GM23338 (cell line): ENCODE measurements around the gene KAT14. TPM values are rescaled to one million over a fixed set of nuclear protein-coding genes. Genes with fewer than 3 reads are reported as not detected.

Experiments
- ATAC-seq: fragments of 200-7000 bp; cut with Tn5 transposase; 3 replicates; pipeline ENCODE4 v1.9.1; 2020
- DNase-seq: peaks from one replicate; pipeline ENCODE4 v3.0.0-alpha.2; 2015; ENCODE audit warnings: low spot score
- H2AFZ ChIP-seq: fragments of 200-600 bp; sonication (generic); 2 replicates; pipeline ENCODE4 v1.8.0; 2016; ENCODE audit warnings: antibody characterized with exemption, mild to moderate bottlenecking, moderate library complexity
- H3F3A ChIP-seq: fragments of 200-600 bp; sonication (generic); replicated peaks from 2 replicates; pipeline ENCODE4 v1.8.0; 2017; ENCODE audit warnings: antibody characterized with exemption, mixed run types, low read depth
- H3K27ac ChIP-seq: fragments of 200-600 bp; sonication (generic); 2 replicates; pipeline ENCODE4 v1.6.1; 2016; ENCODE audit warnings: low read depth
- H3K27me3 ChIP-seq: fragments of 200-600 bp; sonication (generic); 2 replicates; pipeline ENCODE4 v1.8.0; 2016; ENCODE audit warnings: mild to moderate bottlenecking, mixed run types, moderate library complexity; ENCODE audit not compliant: insufficient read depth
- H3K36me3 ChIP-seq: fragments of 200-600 bp; sonication (generic); 2 replicates; pipeline ENCODE4 v1.8.0; 2016; ENCODE audit warnings: mild to moderate bottlenecking; ENCODE audit not compliant: insufficient read depth
- H3K4me1 ChIP-seq: fragments of 200-600 bp; sonication (generic); 2 replicates; pipeline ENCODE4 v1.8.0; 2016; ENCODE audit warnings: mild to moderate bottlenecking, moderate library complexity; ENCODE audit not compliant: insufficient read depth
- H3K4me2 ChIP-seq: fragments of 200-600 bp; sonication (generic); 2 replicates; pipeline ENCODE4 v1.7.1; 2017; ENCODE audit warnings: mixed run types
- H3K4me3 ChIP-seq: fragments of 200-600 bp; sonication (generic); 2 replicates; pipeline ENCODE4 v1.6.1; 2016; ENCODE audit warnings: mixed run types
- H3K79me2 ChIP-seq: fragments of 200-600 bp; sonication (generic); replicated peaks from 2 replicates; pipeline ENCODE4 v1.8.0; 2017; ENCODE audit warnings: mild to moderate bottlenecking; ENCODE audit not compliant: insufficient read depth
- H3K9me2 ChIP-seq: fragments of 200-600 bp; sonication (generic); 2 replicates; pipeline ENCODE4 v1.8.0; 2017; ENCODE audit not compliant: insufficient read depth
- H4K20me1 ChIP-seq: fragments of 200-600 bp; sonication (generic); replicated peaks from 2 replicates; pipeline ENCODE4 v1.8.0; 2017; ENCODE audit warnings: mild to moderate bottlenecking; ENCODE audit not compliant: insufficient read depth
- H3K27ac Mint-ChIP-seq: 2 replicates; pipeline ENCODE4 v1.8.0; 2020; ENCODE audit warnings: inconsistent platforms, mild to moderate bottlenecking, moderate library complexity, mixed read lengths
- H3K27me3 Mint-ChIP-seq: 3 replicates; pipeline ENCODE4 v1.8.0; 2022; ENCODE audit warnings: low read depth, mild to moderate bottlenecking, moderate library complexity, mixed read lengths, inconsistent platforms; ENCODE audit not compliant: insufficient read depth, poor library complexity
- H3K36me3 Mint-ChIP-seq: 3 replicates; pipeline ENCODE4 v1.8.0; 2021; ENCODE audit warnings: low read depth, mild to moderate bottlenecking, inconsistent platforms, moderate library complexity, mixed read lengths
- H3K4me1 Mint-ChIP-seq: 3 replicates; pipeline ENCODE4 v1.8.0; 2020; ENCODE audit warnings: mild to moderate bottlenecking, inconsistent platforms, mixed read lengths
- H3K4me3 Mint-ChIP-seq: 3 replicates; pipeline ENCODE4 v1.8.0; 2021; ENCODE audit warnings: moderate library complexity, mild to moderate bottlenecking, inconsistent platforms, mixed read lengths
- H3K9me3 Mint-ChIP-seq: 3 replicates; pipeline ENCODE4 v1.8.0; 2020; ENCODE audit warnings: moderate library complexity, mild to moderate bottlenecking, inconsistent platforms, mixed read lengths
- CREB1 ChIP-seq: fragments of 250-450 bp; sonication (Bioruptor Pico); IDR thresholded peaks from 2 replicates; pipeline ENCODE4 v1.5.0; 2020; ENCODE audit warnings: low read depth, mild to moderate bottlenecking, moderate library complexity
- EZH2phosphoT487 ChIP-seq: fragments of 200-600 bp; sonication (generic); IDR thresholded peaks from one replicate; pipeline ENCODE4 v1.8.1; 2018; ENCODE audit warnings: antibody characterized with exemption; ENCODE audit not compliant: unreplicated experiment
- JUNB ChIP-seq: IDR thresholded peaks from one replicate; pipeline ENCODE4 v1.6.1; 2016; ENCODE audit warnings: antibody characterized with exemption; ENCODE audit not compliant: unreplicated experiment
- NANOG ChIP-seq: IDR thresholded peaks from 2 replicates; pipeline ENCODE4 v1.6.1; 2016; ENCODE audit warnings: antibody characterized with exemption, borderline replicate concordance
- POLR2AphosphoS5 ChIP-seq: IDR thresholded peaks from 2 replicates; pipeline ENCODE4 v1.6.1; 2016; ENCODE audit warnings: antibody characterized with exemption, low read depth
- STAT1 ChIP-seq: IDR thresholded peaks from one replicate; pipeline ENCODE4 v1.6.1; 2016; ENCODE audit warnings: antibody characterized with exemption; ENCODE audit not compliant: unreplicated experiment
- ZNF114 ChIP-seq: fragments of 250-450 bp; sonication (Bioruptor Pico); IDR thresholded peaks from 2 replicates; pipeline ENCODE4 v1.5.0; 2020; ENCODE audit warnings: mild to moderate bottlenecking, moderate library complexity
- ZNF331 ChIP-seq: fragments of 250-450 bp; sonication (Bioruptor Pico); IDR thresholded peaks from 2 replicates; pipeline ENCODE4 v1.5.0; 2020; ENCODE audit warnings: low read depth, mild to moderate bottlenecking, moderate library complexity
- polyA plus RNA-seq: library from polyadenylated mRNA; unstranded; fragments of >200 nt; fragmentation: Nextera tagmentation; extraction: Ambion mirVana; gene quantifications from 2 replicates; pipeline ENCODE4 v1.2.1, GENCODE V29; 2016
- total RNA-seq: library from RNA; depleted of rRNA; stranded (reverse); fragments of >200 nt; shearing (Covaris generic); gene quantifications from 2 replicates; pipeline ENCODE4 v1.2.3, GENCODE V29; 2014
- TF ChIP-seq, protein P1 (sequence below): IDR thresholded peaks from one replicate; pipeline ENCODE4 v1.6.1; 2018; ENCODE audit warnings: antibody characterized with exemption; ENCODE audit not compliant: unreplicated experiment
- TF ChIP-seq, protein P2 (sequence below): IDR thresholded peaks from 2 replicates; pipeline ENCODE4 v1.6.1; 2016; ENCODE audit warnings: antibody characterized with exemption
- TF ChIP-seq, protein P3 (sequence below), 2 experiments: fragments of 200-600 bp in 1 of 2; sonication (generic) in 1 of 2; conservative IDR thresholded peaks; 2 replicates each; pipeline versions ENCODE4 v1.5.1 to v1.6.1; 2016 to 2017; ENCODE audit warnings: antibody characterized with exemption in 2 of 2, low read depth in 2 of 2, mild to moderate bottlenecking in 2 of 2, moderate library complexity in 1 of 2
- TF ChIP-seq, protein P4 (sequence below): fragments of 250-450 bp; sonication (Bioruptor Pico); IDR thresholded peaks from 2 replicates; pipeline ENCODE4 v1.5.0; 2020; ENCODE audit warnings: mild to moderate bottlenecking, moderate library complexity

Gene KAT14
- total and polyA plus RNA-seq, 2 experiments from 2014 or later, result 17.8 to 25.0 TPM

DNA sequence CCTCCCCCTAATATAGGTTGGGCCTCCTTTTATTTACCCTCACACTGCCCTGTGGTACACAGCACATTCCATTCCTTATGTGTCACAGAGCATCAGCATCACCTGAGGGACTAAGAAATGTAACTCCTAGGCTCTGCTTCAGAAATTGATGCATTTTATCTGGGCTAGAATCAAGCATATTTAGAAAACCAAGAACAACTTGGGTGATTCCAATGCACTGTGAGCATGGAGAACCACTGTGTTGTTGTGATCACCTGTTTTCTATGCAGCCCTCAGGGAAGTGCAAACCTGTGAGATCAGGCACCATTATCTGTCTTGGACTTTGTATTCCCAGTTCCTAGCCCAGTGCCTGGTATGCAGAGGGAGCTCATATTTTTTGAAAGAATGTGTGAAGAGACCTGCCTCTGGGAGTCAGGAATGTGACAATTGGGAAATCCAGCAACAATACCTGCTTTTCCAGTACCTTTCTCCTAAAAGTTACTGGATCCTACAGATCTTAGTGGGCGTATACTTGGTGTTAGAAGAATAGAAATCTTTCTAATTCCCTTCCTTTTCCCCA, 7.0 kb downstream of the KAT14 start:
- H3K27ac Mint-ChIP-seq, result no peak overlapping the region
- Histone ChIP-seq H3K27ac (peak overlapping the region; percentile 0; the same call in 1 of the 2 replicates), H3K36me3 (peaks cover 17% of the 10 kb centered on the region; the same call in 1 of the 2 replicates)

More for the DNA sequence above, 7.0 kb downstream of the KAT14 start:
- Mint-ChIP-seq H3K4me1 (peaks cover 9% of the 10 kb centered on the region; the same call in 2 of the 3 replicates), H3K9me3 (no peaks in the 10 kb centered on the region), H3K4me3 (no peak overlapping the region), H3K36me3 (peaks cover 35% of the 10 kb centered on the region), H3K27me3 (peaks cover 2% of the 10 kb centered on the region)
- Histone ChIP-seq H3K4me3 (no peak overlapping the region), H3K79me2 (peaks cover 44% of the 10 kb centered on the region), H3K9me2 (no peaks in the 10 kb centered on the region), H3K4me1 (no peaks in the 10 kb centered on the region), H3K4me2 (no peak overlapping the region), H3K27me3 (no peaks in the 10 kb centered on the region), H4K20me1 (peaks cover 16% of the 10 kb centered on the region), H2AFZ (no peak overlapping the region), H3F3A (no peaks in the 10 kb centered on the region)
- TF ChIP-seq, protein P1, sequence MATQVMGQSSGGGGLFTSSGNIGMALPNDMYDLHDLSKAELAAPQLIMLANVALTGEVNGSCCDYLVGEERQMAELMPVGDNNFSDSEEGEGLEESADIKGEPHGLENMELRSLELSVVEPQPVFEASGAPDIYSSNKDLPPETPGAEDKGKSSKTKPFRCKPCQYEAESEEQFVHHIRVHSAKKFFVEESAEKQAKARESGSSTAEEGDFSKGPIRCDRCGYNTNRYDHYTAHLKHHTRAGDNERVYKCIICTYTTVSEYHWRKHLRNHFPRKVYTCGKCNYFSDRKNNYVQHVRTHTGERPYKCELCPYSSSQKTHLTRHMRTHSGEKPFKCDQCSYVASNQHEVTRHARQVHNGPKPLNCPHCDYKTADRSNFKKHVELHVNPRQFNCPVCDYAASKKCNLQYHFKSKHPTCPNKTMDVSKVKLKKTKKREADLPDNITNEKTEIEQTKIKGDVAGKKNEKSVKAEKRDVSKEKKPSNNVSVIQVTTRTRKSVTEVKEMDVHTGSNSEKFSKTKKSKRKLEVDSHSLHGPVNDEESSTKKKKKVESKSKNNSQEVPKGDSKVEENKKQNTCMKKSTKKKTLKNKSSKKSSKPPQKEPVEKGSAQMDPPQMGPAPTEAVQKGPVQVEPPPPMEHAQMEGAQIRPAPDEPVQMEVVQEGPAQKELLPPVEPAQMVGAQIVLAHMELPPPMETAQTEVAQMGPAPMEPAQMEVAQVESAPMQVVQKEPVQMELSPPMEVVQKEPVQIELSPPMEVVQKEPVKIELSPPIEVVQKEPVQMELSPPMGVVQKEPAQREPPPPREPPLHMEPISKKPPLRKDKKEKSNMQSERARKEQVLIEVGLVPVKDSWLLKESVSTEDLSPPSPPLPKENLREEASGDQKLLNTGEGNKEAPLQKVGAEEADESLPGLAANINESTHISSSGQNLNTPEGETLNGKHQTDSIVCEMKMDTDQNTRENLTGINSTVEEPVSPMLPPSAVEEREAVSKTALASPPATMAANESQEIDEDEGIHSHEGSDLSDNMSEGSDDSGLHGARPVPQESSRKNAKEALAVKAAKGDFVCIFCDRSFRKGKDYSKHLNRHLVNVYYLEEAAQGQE, result no peak
- no peak for TF ChIP-seq ZNF114 (CRISPR knock-in tag)
- TF ChIP-seq POLR2AphosphoS5, result no peak
- TF ChIP-seq CREB1 (CRISPR knock-in tag), result no peak
- TF ChIP-seq, protein P2, sequence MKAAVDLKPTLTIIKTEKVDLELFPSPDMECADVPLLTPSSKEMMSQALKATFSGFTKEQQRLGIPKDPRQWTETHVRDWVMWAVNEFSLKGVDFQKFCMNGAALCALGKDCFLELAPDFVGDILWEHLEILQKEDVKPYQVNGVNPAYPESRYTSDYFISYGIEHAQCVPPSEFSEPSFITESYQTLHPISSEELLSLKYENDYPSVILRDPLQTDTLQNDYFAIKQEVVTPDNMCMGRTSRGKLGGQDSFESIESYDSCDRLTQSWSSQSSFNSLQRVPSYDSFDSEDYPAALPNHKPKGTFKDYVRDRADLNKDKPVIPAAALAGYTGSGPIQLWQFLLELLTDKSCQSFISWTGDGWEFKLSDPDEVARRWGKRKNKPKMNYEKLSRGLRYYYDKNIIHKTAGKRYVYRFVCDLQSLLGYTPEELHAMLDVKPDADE, result no peak
- TF ChIP-seq EZH2phosphoT487, result no peak
- TF ChIP-seq, protein P3, sequence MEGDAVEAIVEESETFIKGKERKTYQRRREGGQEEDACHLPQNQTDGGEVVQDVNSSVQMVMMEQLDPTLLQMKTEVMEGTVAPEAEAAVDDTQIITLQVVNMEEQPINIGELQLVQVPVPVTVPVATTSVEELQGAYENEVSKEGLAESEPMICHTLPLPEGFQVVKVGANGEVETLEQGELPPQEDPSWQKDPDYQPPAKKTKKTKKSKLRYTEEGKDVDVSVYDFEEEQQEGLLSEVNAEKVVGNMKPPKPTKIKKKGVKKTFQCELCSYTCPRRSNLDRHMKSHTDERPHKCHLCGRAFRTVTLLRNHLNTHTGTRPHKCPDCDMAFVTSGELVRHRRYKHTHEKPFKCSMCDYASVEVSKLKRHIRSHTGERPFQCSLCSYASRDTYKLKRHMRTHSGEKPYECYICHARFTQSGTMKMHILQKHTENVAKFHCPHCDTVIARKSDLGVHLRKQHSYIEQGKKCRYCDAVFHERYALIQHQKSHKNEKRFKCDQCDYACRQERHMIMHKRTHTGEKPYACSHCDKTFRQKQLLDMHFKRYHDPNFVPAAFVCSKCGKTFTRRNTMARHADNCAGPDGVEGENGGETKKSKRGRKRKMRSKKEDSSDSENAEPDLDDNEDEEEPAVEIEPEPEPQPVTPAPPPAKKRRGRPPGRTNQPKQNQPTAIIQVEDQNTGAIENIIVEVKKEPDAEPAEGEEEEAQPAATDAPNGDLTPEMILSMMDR (conservative IDR thresholded peaks at IDR 0.05; ENCODE audit: low read depth in 2 of 2), result no peak
- no peak for TF ChIP-seq ZNF331 (CRISPR knock-in tag)
- TF ChIP-seq NANOG, result no peak
- no peak for TF ChIP-seq STAT1
- TF ChIP-seq JUNB, result no peak
- TF ChIP-seq, protein P4, sequence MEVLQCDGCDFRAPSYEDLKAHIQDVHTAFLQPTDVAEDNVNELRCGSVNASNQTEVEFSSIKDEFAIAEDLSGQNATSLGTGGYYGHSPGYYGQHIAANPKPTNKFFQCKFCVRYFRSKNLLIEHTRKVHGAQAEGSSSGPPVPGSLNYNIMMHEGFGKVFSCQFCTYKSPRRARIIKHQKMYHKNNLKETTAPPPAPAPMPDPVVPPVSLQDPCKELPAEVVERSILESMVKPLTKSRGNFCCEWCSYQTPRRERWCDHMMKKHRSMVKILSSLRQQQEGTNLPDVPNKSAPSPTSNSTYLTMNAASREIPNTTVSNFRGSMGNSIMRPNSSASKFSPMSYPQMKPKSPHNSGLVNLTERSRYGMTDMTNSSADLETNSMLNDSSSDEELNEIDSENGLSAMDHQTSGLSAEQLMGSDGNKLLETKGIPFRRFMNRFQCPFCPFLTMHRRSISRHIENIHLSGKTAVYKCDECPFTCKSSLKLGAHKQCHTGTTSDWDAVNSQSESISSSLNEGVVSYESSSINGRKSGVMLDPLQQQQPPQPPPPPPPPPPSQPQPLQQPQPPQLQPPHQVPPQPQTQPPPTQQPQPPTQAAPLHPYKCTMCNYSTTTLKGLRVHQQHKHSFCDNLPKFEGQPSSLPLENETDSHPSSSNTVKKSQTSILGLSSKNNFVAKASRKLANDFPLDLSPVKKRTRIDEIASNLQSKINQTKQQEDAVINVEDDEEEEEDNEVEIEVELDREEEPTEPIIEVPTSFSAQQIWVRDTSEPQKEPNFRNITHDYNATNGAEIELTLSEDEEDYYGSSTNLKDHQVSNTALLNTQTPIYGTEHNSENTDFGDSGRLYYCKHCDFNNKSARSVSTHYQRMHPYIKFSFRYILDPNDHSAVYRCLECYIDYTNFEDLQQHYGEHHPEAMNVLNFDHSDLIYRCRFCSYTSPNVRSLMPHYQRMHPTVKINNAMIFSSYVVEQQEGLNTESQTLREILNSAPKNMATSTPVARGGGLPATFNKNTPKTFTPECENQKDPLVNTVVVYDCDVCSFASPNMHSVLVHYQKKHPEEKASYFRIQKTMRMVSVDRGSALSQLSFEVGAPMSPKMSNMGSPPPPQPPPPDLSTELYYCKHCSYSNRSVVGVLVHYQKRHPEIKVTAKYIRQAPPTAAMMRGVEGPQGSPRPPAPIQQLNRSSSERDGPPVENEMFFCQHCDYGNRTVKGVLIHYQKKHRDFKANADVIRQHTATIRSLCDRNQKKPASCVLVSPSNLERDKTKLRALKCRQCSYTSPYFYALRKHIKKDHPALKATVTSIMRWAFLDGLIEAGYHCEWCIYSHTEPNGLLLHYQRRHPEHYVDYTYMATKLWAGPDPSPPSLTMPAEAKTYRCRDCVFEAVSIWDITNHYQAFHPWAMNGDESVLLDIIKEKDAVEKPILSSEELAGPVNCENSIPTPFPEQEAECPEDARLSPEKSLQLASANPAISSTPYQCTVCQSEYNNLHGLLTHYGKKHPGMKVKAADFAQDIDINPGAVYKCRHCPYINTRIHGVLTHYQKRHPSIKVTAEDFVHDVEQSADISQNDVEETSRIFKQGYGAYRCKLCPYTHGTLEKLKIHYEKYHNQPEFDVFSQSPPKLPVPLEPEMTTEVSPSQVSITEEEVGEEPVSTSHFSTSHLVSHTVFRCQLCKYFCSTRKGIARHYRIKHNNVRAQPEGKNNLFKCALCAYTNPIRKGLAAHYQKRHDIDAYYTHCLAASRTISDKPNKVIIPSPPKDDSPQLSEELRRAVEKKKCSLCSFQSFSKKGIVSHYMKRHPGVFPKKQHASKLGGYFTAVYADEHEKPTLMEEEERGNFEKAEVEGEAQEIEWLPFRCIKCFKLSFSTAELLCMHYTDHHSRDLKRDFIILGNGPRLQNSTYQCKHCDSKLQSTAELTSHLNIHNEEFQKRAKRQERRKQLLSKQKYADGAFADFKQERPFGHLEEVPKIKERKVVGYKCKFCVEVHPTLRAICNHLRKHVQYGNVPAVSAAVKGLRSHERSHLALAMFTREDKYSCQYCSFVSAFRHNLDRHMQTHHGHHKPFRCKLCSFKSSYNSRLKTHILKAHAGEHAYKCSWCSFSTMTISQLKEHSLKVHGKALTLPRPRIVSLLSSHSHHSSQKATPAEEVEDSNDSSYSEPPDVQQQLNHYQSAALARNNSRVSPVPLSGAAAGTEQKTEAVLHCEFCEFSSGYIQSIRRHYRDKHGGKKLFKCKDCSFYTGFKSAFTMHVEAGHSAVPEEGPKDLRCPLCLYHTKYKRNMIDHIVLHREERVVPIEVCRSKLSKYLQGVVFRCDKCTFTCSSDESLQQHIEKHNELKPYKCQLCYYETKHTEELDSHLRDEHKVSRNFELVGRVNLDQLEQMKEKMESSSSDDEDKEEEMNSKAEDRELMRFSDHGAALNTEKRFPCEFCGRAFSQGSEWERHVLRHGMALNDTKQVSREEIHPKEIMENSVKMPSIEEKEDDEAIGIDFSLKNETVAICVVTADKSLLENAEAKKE (CRISPR knock-in tag), result no peak
- ATAC-seq (peak; percentile 52; the same call in 2 of the 3 replicates), DNase-seq (peak; percentile 17)
